Aorta (tissue), 5 donors: ENCODE measurements around the gene SLC22A12. TPM values are rescaled to one million over a fixed set of nuclear protein-coding genes. Genes with fewer than 3 reads are reported as not detected.
A peak's percentile ranks its signal among the peaks of the same experiment; 100 is the strongest.

Source experiments
- ATAC-seq: fragments of 200-7000 bp; cut with Tn5 transposase; one replicate; pipeline ENCODE4 v1.9.1; 2022; ENCODE audit warnings: moderate library complexity; ENCODE audit not compliant: low FRiP score
- DNase-seq, 2 donors: peaks; one replicate each; pipeline ENCODE4 v3.0.0-alpha.2; 2020
- H3K27ac ChIP-seq, 2 donors: one replicate each; pipeline ENCODE4 v1.5.1; 2013; ENCODE audit warnings: low read length in 2 of 2, mild to moderate bottlenecking in 2 of 2, moderate library complexity in 2 of 2, control low read depth in 1 of 2, inconsistent platforms in 1 of 2, low read depth in 1 of 2
- H3K27me3 ChIP-seq, 2 donors: one replicate each; pipeline ENCODE4 v1.6.1; 2013; ENCODE audit warnings: control low read depth in 1 of 2, low read length in 1 of 2, mild to moderate bottlenecking in 1 of 2, moderate library complexity in 1 of 2; ENCODE audit not compliant: insufficient read depth in 2 of 2, control insufficient read depth in 1 of 2
- H3K36me3 ChIP-seq, 2 donors: one replicate each; pipeline ENCODE4 v1.6.1; 2013; ENCODE audit warnings: control low read depth in 1 of 2, low read length in 1 of 2, mild to moderate bottlenecking in 1 of 2; ENCODE audit not compliant: insufficient read depth in 2 of 2, control insufficient read depth in 1 of 2
- H3K4me1 ChIP-seq, 2 donors: one replicate each; pipeline ENCODE4 v1.6.1; 2013; ENCODE audit warnings: low read length in 2 of 2, control low read depth in 1 of 2, mild to moderate bottlenecking in 1 of 2, moderate library complexity in 1 of 2; ENCODE audit not compliant: insufficient read depth in 2 of 2, control insufficient read depth in 1 of 2
- H3K4me3 ChIP-seq, 2 donors: one replicate each; pipeline ENCODE4 v1.5.1; 2013; ENCODE audit warnings: low read length in 2 of 2, control low read depth in 1 of 2, mild to moderate bottlenecking in 1 of 2
- H3K9me3 ChIP-seq: one replicate; pipeline ENCODE4 v1.6.1; 2013; ENCODE audit warnings: mild to moderate bottlenecking, low read length; ENCODE audit not compliant: control insufficient read depth
- WGBS, 2 donors: extraction: QIAGEN DNeasy Blood & Tissue Kit; methylation state at CpG; one replicate each; pipeline ENCODE4 v1.1.7; 2013; 5-methylcytosine and 5-hydroxymethylcytosine counted together
- intact Hi-C, 2 donors: fragments of 100-400 bp; cut with DNase I; formaldehyde crosslinking; loops; one replicate each; pipeline versions ENCODE4 v1.14.2 to v1.15.0; 2022
- polyA plus RNA-seq, 2 donors: library from polyadenylated mRNA; stranded (reverse); fragments of 200-250 nt; gene quantifications; one replicate each; pipeline ENCODE4 v1.2.3, GENCODE V29; 2013
- total RNA-seq, 2 donors: library from RNA; stranded (reverse); fragmentation: NEBNext Ultra II Directional; extraction: Animal tissue kit (Norgen Biotek cat#: 25700); gene quantifications; one replicate each; pipeline ENCODE4 v1.2.1, GENCODE V29; 2021
- donor health status: healthy with polysubstance abuse.
- donor health status: Bipolar disorder and iron deficiency.
- donor health status: DM: no; HTN: no; CAD: no.
- donor health status: DM: no; HTN: no; CAD: no.
- donor health status: DM: yes; HTN: yes; CAD: no.

The SLC22A12 gene
- total and polyA plus RNA-seq, 4 donors: not detected

DNA sequence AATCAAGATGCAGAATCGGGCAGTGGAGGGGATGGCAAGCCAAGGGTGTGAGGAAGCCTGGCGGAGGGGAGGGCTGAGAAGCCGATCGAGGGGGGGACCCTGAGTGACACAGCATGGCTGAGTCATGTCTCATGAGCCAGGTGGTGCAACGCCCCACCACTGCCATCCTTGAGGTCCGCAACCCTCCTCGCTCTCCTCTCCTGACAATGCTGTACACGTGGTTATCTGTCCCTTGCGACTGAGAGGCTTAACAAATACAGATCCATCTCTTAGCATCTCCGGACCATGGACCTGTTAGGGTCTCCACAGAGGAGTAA is 14.2 kb downstream of the SLC22A12 start:
- Histone ChIP-seq H3K27ac (no peak overlapping the region), H3K4me1 (no peaks in the 10 kb centered on the region), H3K9me3 (no peaks in the 10 kb centered on the region), H3K27me3 (no peaks in the 10 kb centered on the region), H3K4me3 (no peak overlapping the region), H3K36me3 (no peaks in the 10 kb centered on the region)
- DNase-seq: no peak
- ATAC-seq: no peak
- intact Hi-C loops: no loop called here
- 81 to 87% methylated on average over 10 of the region's 10 CpGs for WGBS, 2 donors

DNA sequence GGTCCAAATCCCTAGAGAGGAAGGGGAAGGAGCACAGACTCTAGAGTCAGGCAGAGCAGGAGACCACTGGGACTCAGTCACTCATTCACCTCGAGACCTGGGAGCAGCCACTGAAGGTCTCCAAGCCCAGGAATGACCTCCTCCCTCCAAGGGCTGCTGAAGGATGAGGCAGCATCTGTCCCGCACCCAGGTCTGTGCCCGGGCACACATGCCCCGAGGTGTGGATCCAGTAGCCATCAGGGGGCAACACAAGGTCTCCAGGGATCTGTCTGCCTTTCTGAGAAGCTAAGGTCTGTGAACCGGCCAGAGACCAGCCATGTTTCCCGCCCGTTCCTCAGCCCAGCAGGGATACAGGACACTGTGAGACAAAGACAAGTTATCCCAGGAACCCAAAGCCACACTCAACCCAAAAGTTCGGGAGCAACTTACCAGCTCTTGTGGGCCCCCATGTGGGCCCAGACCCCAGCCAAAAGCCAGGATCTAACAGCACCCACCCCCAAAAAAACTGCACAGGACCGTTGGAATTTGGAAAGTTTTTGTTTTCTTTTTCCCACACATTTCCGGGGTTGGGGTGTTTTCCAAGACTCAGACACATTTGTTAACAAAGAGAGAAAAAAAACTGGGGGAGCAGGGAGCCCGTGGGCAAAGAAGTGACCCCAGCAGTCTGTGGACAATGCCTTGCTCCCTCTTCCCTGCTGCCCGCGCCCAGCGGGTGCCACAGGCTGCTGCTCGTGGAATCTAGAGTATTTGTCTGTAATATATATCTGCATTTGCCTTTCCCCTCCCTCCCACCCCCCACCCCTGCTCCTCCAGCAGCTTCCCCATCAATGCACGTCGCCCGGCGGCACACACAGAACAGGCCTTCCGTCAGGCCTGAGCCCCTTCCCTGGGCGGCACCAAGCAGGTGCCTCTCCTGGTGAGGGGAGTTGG is 14.9 kb downstream of the SLC22A12 start:
- Histone ChIP-seq H3K4me1 (no peaks in the 10 kb centered on the region), H3K36me3 (no peaks in the 10 kb centered on the region), H3K27me3 (no peaks in the 10 kb centered on the region), H3K27ac (no peak overlapping the region), H3K4me3 (no peak overlapping the region), H3K9me3 (no peaks in the 10 kb centered on the region)
- no peak for ATAC-seq
- intact Hi-C loops: no loop called here
- DNase-seq: no peak
- WGBS, 2 donors: 52 to 61% methylated on average over 21 of the region's 21 CpGs

DNA sequence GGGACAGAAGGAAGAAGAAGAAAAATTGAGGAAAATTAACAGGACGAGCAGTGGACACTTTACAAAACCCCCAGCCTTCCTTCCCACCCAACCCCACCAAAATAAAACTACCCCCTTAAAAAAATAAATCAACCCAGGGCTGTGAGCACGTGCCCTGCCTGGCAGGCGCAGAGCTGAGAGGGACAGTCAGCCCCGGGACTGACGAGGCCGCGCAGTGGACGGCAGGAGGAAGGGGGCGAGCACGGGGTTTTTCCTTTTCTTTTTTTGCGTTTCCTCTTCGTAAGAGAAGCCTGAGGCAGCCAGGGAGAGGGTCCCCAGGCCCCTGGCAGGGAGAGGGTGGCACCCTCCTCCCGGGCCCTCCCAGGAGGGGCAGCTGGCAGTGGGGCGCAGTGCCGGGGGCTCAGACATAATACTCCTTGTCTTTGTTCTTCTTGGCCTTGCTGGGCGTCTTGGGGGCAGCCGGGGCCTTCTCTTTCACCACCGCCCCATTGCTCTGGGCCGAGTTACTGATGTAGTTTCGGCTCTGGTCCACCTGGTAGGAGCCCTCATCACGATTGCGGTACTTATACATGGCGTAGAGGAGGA is 15.9 kb downstream of the SLC22A12 start:
- Histone ChIP-seq H3K27me3 (no peaks in the 10 kb centered on the region), H3K4me1 (no peaks in the 10 kb centered on the region), H3K27ac (no peak overlapping the region), H3K9me3 (no peaks in the 10 kb centered on the region), H3K36me3 (no peaks in the 10 kb centered on the region), H3K4me3 (no peak overlapping the region)
- ATAC-seq (no peak), DNase-seq (no peak)
- 88 to 90% methylated on average over 21 to 23 of the region's 23 CpGs for WGBS, 2 donors
- intact Hi-C loops: no loop called here

DNA sequence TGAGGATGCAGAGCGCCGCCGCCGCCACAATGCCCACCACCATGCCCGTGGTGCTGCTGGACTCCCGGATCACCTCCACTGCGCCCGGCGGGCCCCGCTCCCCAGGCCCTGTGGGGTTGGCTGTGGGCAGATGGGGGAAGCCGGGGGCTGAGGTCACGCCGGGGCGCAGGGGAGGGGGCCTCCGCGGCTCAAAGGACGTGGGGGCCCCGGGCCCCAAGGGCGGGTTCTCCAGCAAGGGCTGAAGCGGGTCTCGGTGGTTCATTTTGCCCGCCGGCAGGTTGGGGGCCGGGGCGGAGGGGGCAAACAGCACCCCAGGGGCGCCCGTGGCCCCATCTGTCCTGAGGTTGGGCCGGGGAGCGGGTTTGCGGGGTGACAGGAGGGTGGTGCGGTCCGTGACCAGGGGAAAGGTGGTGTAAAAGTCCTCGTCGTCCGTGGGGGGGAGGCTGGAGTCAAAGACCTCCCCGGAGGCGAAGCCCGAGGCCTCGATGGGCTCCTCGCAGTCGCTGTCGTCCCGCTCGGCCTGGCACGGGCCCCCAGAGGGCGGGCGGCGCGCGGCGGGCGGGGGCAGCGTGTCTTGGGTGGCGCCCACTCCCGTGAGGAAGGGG is 16.5 kb downstream of the SLC22A12 start:
- intact Hi-C loops: no loop called here
- no peaks in the 10 kb centered on the region for H3K27me3 ChIP-seq
- ATAC-seq: no peak
- peak overlapping the region in 1 of 2 donors; percentile 19 for H3K4me3 ChIP-seq
- 70 to 71% methylated on average over 42 to 55 of the region's 55 CpGs for WGBS, 2 donors
- no peaks in the 10 kb centered on the region for H3K36me3 ChIP-seq
- no peak overlapping the region for H3K27ac ChIP-seq
- DNase-seq: no peak
- H3K9me3 ChIP-seq: no peaks in the 10 kb centered on the region
- H3K4me1 ChIP-seq: no peaks in the 10 kb centered on the region

GRCh38 chr11:64608046-64608445 is 17.0 kb downstream of the SLC22A12 start:
- H3K9me3 ChIP-seq: no peaks in the 10 kb centered on the region
- ATAC-seq: peak; percentile 51
- intact Hi-C loops: no loop called here
- no peaks in the 10 kb centered on the region for H3K36me3 ChIP-seq
- WGBS, 2 donors: 17 to 21% methylated on average over 18 of the region's 18 CpGs
- no peaks in the 10 kb centered on the region for H3K4me1 ChIP-seq
- no peak for DNase-seq
- peak overlapping the region in 1 of 2 donors; percentile 19 for H3K4me3 ChIP-seq
- H3K27me3 ChIP-seq: no peaks in the 10 kb centered on the region
- H3K27ac ChIP-seq: no peak overlapping the region

- no peaks in the 10 kb centered on the region for H3K4me1 ChIP-seq
- H3K9me3 ChIP-seq: no peaks in the 10 kb centered on the region
- H3K4me3 ChIP-seq: no peak overlapping the region
- intact Hi-C loops: no loop called here
- no peak for ATAC-seq
- no peaks in the 10 kb centered on the region for H3K36me3 ChIP-seq
- WGBS, 2 donors: 71 to 77% methylated on average over 12 of the region's 12 CpGs
- H3K27ac ChIP-seq: no peak overlapping the region
- no peak for DNase-seq
- no peaks in the 10 kb centered on the region for H3K27me3 ChIP-seq
Measured at GRCh38 chr11:64608636-64609035, 17.6 kb downstream of the SLC22A12 start.

DNA sequence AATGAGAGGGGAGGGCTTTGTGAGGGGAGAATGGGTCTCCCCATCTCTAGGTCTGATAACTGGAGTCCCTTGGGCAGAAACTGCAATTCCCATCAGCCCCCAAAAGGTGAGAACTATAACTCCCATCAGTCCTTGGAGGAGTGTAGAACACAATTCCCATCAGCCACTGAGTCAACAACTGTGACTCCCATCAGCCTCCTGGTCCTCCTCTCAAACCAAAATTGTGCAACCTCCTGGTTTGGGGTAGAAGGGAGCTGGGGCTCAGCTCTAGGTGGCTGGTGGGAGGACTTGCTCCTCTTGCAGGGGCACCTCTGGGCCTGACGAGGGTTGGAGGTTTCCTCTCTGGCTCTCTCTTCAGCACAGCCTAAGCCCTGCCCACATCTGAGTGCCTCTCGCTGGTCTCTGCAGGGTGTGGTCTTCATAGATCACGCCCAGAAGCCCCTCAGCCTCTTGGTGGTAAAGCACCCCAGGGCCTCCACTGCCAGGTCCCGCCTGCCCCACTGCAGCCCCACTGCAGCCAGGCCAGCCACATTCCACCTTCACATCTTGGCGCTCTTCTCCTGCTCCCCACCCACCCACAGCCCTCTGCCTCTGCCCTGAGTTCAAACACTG is 18.5 kb downstream of the SLC22A12 start:
- 71 to 99% methylated on average over 5 of the region's 5 CpGs for WGBS, 2 donors
- peak; percentile 27 for ATAC-seq
- Histone ChIP-seq H3K27me3 (no peaks in the 10 kb centered on the region), H3K9me3 (no peaks in the 10 kb centered on the region), H3K4me1 (no peaks in the 10 kb centered on the region), H3K27ac (no peak overlapping the region), H3K36me3 (no peaks in the 10 kb centered on the region), H3K4me3 (no peak overlapping the region)
- no peak for DNase-seq
- intact Hi-C loops: no loop called here

DNA sequence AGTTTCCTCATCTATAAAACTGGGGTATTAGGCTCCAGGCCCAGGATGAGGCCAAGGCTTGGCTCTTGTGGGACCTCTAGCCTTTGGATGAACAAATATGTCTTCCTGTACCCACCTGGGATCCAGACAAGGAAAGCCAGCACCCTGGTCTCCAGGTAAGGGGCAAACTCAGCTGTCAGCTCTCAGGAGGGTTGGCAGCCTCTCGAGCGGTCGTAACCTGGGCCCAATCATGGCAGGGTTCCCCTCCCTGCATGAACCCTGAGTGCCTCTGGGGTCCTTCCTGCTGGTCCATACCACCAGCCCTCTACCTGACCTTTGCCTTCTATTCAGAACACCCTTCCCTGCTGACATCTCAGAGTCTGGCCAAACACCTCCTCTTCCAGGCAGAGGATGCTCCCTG is 19.6 kb downstream of the SLC22A12 start:
- Histone ChIP-seq H3K4me1 (no peaks in the 10 kb centered on the region), H3K4me3 (no peak overlapping the region), H3K9me3 (no peaks in the 10 kb centered on the region), H3K27me3 (no peaks in the 10 kb centered on the region), H3K36me3 (peaks cover 0 to 2% of the 10 kb centered on the region in 2 donors), H3K27ac (no peak overlapping the region)
- no peak for DNase-seq
- intact Hi-C loops: no loop called here
- no peak for ATAC-seq
- 99 to 100% methylated on average over 3 of the region's 3 CpGs for WGBS, 2 donors
